HG02970 (cell line): Measurements from ENCODE around the gene CTDSPL2.
"Not testable (repeated sequence)": the region's sequence is repeated elsewhere in the genome, so short reads cannot be mapped to it uniquely, and the experiment has no call there.

Source experiments
- ATAC-seq: cut with Tn5 transposase; IDR thresholded peaks from one replicate; pipeline ENCODE4 v1.9.1; 2021; ENCODE audit warnings: mild to moderate bottlenecking, moderate library complexity, moderate number of reproducible peaks; ENCODE audit not compliant: unreplicated experiment, low FRiP score

CTDSPL2 gene

GRCh38 chr15:44426975-44427755 is at the start of gene CTDSPL2:
Gene CTDSPL2, plus strand, starts transcription at chr15:44427629. Its CDS starts 31,386 bp downstream, at chr15:44459015.
- peak; percentile 86 for ATAC-seq

- ATAC-seq: no peak
Measured at GRCh38 chr15:44381236-44381635, 46.2 kb upstream of the CTDSPL2 start.

- ATAC-seq: no peak
Measured at GRCh38 chr15:44385344-44385942, 42.0 kb upstream of the CTDSPL2 start.

GRCh38 chr15:44394062-44394461 is 33.4 kb upstream of the CTDSPL2 start:
- ATAC-seq: no peak

- ATAC-seq: no peak
Measured at GRCh38 chr15:44394562-44394961, 32.9 kb upstream of the CTDSPL2 start.

GRCh38 chr15:44397869-44398268 is 29.6 kb upstream of the CTDSPL2 start:
- ATAC-seq: no peak

- ATAC-seq: no peak
Measured at GRCh38 chr15:44414001-44414400, 13.4 kb upstream of the CTDSPL2 start.

- no peak for ATAC-seq
Measured at GRCh38 chr15:44427756-44428724, 611 bp downstream of the CTDSPL2 start.

GRCh38 chr15:44435893-44436667 is 8.7 kb downstream of the CTDSPL2 start:
- ATAC-seq: no peak

GRCh38 chr15:44438402-44438801 is 11.0 kb downstream of the CTDSPL2 start:
- ATAC-seq: no peak

GRCh38 chr15:44441095-44441501 is 13.7 kb downstream of the CTDSPL2 start:
- no peak for ATAC-seq

- no peak for ATAC-seq
Measured at GRCh38 chr15:44443515-44443914, 16.1 kb downstream of the CTDSPL2 start.

- ATAC-seq: no peak
Measured at GRCh38 chr15:44447772-44448376, 20.4 kb downstream of the CTDSPL2 start.

GRCh38 chr15:44450172-44450571 is 22.7 kb downstream of the CTDSPL2 start:
- ATAC-seq: no peak

- not testable (repeated sequence) for ATAC-seq
Measured at GRCh38 chr15:44453578-44454283, 26.3 kb downstream of the CTDSPL2 start.

- no peak for ATAC-seq
Measured at GRCh38 chr15:44458429-44458828, 31.0 kb downstream of the CTDSPL2 start.

GRCh38 chr15:44468709-44469385 is 41.4 kb downstream of the CTDSPL2 start:
- ATAC-seq: no peak

- no peak for ATAC-seq
Measured at GRCh38 chr15:44471885-44472455, 44.5 kb downstream of the CTDSPL2 start.
